SU-DHL-6 (cell line): ENCODE data around the gene AGTRAP.

Experiments used
- EZH2phosphoT487 ChIP-seq: fragments of 200-600 bp; sonication (generic), shearing (Covaris generic); conservative IDR thresholded peaks from 2 replicates; pipeline ENCODE4 v1.6.1; 2018; ENCODE audit warnings: mild to moderate bottlenecking, antibody characterized with exemption, low read length, moderate library complexity, mixed read lengths
- TF ChIP-seq, protein P1 (sequence below): fragments of 200-600 bp; sonication (generic); IDR thresholded peaks from one replicate; pipeline ENCODE4 v1.5.1; 2017; ENCODE audit warnings: antibody characterized with exemption, mild to moderate bottlenecking, low read length, moderate library complexity; ENCODE audit not compliant: insufficient read depth, poor library complexity, severe bottlenecking

DNA sequence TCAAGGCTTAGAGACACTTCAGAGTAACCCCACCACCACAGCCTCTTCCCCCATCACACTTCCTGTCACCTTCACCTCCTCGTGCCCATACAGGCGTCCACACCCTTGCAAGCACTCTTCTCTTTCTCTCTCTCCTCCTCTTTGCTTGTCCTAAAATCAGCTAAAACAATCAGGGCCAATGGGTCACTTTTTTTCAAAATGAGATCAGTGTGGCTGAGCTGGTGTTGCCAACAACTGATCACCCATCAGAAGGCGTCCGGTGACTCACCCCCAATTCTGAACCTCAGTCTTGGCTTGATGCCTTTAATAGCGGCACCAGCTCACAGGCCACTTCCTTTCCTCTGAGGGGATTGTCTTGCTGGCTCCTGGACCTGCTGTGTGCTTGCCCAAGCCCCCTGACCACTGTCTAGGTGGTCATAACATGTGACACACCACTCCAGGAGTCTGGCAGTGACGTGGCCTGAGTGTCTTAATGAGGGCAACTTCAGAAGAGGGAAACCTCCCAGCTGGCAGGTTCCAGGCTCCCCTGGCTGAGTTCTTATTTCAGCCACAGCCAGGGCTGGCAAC, 42.8 kb upstream of the AGTRAP start:
- TF ChIP-seq, protein P1, sequence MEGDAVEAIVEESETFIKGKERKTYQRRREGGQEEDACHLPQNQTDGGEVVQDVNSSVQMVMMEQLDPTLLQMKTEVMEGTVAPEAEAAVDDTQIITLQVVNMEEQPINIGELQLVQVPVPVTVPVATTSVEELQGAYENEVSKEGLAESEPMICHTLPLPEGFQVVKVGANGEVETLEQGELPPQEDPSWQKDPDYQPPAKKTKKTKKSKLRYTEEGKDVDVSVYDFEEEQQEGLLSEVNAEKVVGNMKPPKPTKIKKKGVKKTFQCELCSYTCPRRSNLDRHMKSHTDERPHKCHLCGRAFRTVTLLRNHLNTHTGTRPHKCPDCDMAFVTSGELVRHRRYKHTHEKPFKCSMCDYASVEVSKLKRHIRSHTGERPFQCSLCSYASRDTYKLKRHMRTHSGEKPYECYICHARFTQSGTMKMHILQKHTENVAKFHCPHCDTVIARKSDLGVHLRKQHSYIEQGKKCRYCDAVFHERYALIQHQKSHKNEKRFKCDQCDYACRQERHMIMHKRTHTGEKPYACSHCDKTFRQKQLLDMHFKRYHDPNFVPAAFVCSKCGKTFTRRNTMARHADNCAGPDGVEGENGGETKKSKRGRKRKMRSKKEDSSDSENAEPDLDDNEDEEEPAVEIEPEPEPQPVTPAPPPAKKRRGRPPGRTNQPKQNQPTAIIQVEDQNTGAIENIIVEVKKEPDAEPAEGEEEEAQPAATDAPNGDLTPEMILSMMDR, result no peak
- no peak for TF ChIP-seq EZH2phosphoT487
